GM18498 (cell line): ENCODE measurements around the gene PKD2.
"Not testable (repeated sequence)": the region's sequence is repeated elsewhere in the genome, so short reads cannot be mapped to it uniquely, and the experiment has no call there.

Experiments used
- ATAC-seq: cut with Tn5 transposase; IDR thresholded peaks from one replicate; pipeline ENCODE4 v1.9.1; 2021; ENCODE audit warnings: mild to moderate bottlenecking, moderate library complexity; ENCODE audit not compliant: unreplicated experiment

PKD2 gene

GRCh38 chr4:88108747-88109122 lies 101.3 kb downstream of the PKD2 start:
- ATAC-seq, result no peak

GRCh38 chr4:88109123-88109881 lies 101.9 kb downstream of the PKD2 start:
- no peak for ATAC-seq

GRCh38 chr4:88110826-88111225 lies 103.4 kb downstream of the PKD2 start:
- ATAC-seq, result no peak

- no peak for ATAC-seq
Observed at GRCh38 chr4:88112856-88113255, 105.4 kb downstream of the PKD2 start.

- no peak for ATAC-seq
Observed at GRCh38 chr4:88115587-88115986, 108.2 kb downstream of the PKD2 start.

- no peak for ATAC-seq
Observed at GRCh38 chr4:88119943-88120342, 112.5 kb downstream of the PKD2 start.

GRCh38 chr4:88122260-88122659 lies 114.8 kb downstream of the PKD2 start:
- not testable (repeated sequence) for ATAC-seq
